Left ventricle myocardium inferior (tissue), 1 donor: Measurements from ENCODE around the gene SMG9. TPM values are rescaled to one million over a fixed set of nuclear protein-coding genes. Genes with fewer than 3 reads are reported as not detected.

Experiments
- DNase-seq: peaks from one replicate; pipeline ENCODE4 v3.0.0-alpha.2; 2020
- H3K27ac ChIP-seq: fragments of 200-600 bp; replicated peaks from 2 replicates; pipeline ENCODE4 v1.8.0; 2021
- H3K27me3 ChIP-seq: fragments of 200-600 bp; 2 replicates; pipeline ENCODE4 v1.8.0; 2021; ENCODE audit warnings: low read depth
- H3K36me3 ChIP-seq: fragments of 200-600 bp; 2 replicates; pipeline ENCODE4 v1.8.0; 2021
- H3K4me1 ChIP-seq: fragments of 200-600 bp; 2 replicates; pipeline ENCODE4 v1.8.0; 2021
- H3K4me3 ChIP-seq: fragments of 200-600 bp; 2 replicates; pipeline ENCODE4 v1.8.0; 2021; ENCODE audit warnings: mild to moderate bottlenecking, moderate library complexity
- H3K9me3 ChIP-seq: fragments of 200-600 bp; replicated peaks from 2 replicates; pipeline ENCODE4 v1.8.0; 2021
- intact Hi-C: fragments of 100-400 bp; cut with micrococcal nuclease; formaldehyde crosslinking; loops from one replicate; pipeline ENCODE4 v1.11.0; 2022
- total RNA-seq: library from RNA; stranded (reverse); fragmentation: NEBNext Ultra II Directional; extraction: Animal tissue kit (Norgen Biotek cat#: 25700); gene quantifications from one replicate; pipeline ENCODE4 v1.2.1, GENCODE V29; 2021
- TF ChIP-seq, protein P1 (sequence below): fragments of 200-600 bp; IDR thresholded peaks from 2 replicates; pipeline ENCODE4 v1.8.0; 2021; ENCODE audit warnings: antibody characterized with exemption, mild to moderate bottlenecking, borderline replicate concordance
- donor health status: DM: no; HTN: yes; CAD: no; lungs with severe emphysema.

Gene SMG9
- total RNA-seq, 1 donor from 2014 or later = 18.9 TPM

DNA sequence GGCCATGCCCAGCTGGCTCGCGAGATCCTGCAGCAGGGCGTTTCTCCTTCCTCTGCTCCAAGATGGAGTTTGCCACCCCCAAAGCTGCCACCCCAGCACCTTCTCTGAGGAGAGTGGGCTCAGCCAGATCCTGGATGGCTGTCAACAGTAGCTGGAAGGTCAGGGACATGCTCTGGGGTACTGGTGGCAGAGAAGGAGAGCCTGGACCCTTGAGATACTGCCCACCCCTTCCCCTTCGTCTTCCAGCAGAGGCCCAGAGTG, 27.2 kb downstream of the SMG9 start:
- no peak for DNase-seq
- Histone ChIP-seq H3K4me1 (peaks cover 25% of the 10 kb centered on the region), H3K36me3 (peaks cover 40% of the 10 kb centered on the region), H3K27ac (peak overlapping the region; percentile 63), H3K27me3 (no peaks in the 10 kb centered on the region), H3K9me3 (no peaks in the 10 kb centered on the region), H3K4me3 (no peak overlapping the region)
- intact Hi-C loops = no loop called here
- TF ChIP-seq, protein P1, sequence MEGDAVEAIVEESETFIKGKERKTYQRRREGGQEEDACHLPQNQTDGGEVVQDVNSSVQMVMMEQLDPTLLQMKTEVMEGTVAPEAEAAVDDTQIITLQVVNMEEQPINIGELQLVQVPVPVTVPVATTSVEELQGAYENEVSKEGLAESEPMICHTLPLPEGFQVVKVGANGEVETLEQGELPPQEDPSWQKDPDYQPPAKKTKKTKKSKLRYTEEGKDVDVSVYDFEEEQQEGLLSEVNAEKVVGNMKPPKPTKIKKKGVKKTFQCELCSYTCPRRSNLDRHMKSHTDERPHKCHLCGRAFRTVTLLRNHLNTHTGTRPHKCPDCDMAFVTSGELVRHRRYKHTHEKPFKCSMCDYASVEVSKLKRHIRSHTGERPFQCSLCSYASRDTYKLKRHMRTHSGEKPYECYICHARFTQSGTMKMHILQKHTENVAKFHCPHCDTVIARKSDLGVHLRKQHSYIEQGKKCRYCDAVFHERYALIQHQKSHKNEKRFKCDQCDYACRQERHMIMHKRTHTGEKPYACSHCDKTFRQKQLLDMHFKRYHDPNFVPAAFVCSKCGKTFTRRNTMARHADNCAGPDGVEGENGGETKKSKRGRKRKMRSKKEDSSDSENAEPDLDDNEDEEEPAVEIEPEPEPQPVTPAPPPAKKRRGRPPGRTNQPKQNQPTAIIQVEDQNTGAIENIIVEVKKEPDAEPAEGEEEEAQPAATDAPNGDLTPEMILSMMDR = no peak

DNA sequence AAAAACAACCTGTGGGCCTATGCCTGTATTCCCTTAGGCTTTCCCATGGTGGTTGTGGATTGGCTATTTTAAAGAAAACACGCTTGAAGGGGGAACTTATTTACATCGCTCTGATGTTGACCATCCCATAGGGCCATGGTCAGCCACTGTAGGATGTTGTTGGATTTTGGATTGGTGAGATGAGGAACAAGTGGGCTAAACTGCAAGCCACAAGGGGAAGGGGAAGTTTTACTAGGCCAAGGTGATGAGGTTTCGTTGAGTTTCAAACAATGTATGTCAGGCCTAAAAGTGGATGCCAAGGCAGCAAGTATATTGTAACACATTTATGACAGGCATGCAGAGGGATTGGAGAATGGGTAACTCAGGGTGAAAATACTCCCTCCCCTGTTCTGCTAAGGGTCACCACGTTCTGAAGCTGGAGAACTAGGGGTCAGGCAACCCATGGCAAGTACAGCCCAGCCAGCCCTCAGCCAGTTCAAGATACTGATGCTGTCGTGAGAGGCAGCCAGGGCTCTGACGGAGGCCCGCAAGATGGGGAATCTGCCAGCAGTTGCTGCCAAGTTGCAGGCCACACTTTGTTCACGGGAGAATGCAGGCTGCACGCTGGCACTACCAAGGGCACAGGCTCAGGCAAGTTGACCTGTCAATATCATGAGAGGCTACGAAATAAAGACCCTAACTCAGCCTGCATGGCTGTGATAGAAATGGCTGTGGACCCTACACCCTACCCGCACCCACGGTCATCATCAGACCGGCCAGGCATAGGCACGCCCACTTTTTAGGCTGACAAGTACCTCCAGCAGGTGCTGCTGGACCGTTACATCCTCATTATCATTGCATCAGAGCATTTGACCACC, 27.8 kb downstream of the SMG9 start:
- Histone ChIP-seq H3K4me3 (no peak overlapping the region), H3K27me3 (no peaks in the 10 kb centered on the region), H3K4me1 (peaks cover 25% of the 10 kb centered on the region), H3K36me3 (peaks cover 34% of the 10 kb centered on the region), H3K9me3 (no peaks in the 10 kb centered on the region), H3K27ac (peak overlapping the region; percentile 63)
- intact Hi-C loops = no loop called here
- TF ChIP-seq, protein P1 = no peak
- peak; percentile 63 for DNase-seq

DNA sequence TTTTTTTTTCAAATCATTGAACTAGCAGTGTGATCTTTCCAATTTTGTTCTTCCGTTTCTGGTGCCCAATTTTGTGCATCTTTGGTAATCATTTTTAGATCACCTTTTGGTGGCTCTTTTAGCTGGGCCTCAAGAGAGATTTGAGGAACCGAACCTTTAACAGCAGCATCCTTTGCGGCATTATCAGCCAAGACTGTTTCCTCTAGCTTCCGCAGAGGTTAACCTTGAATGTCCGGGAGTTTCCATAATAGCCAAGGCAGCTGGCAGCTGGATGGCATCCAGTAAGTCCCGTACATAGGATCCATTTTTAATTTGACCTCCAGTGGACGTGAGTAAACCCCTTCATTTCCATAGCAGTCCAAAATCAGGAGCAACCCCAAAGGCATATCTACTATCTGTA, 29.3 kb downstream of the SMG9 start:
- peak overlapping the region; percentile 63 for H3K27ac ChIP-seq
- H3K4me3 ChIP-seq = no peak overlapping the region
- peaks cover 19% of the 10 kb centered on the region for H3K36me3 ChIP-seq
- H3K4me1 ChIP-seq = peaks cover 25% of the 10 kb centered on the region
- TF ChIP-seq, protein P1 = no peak
- H3K27me3 ChIP-seq = no peaks in the 10 kb centered on the region
- no peak for DNase-seq
- intact Hi-C loops = no loop called here
- no peaks in the 10 kb centered on the region for H3K9me3 ChIP-seq

DNA sequence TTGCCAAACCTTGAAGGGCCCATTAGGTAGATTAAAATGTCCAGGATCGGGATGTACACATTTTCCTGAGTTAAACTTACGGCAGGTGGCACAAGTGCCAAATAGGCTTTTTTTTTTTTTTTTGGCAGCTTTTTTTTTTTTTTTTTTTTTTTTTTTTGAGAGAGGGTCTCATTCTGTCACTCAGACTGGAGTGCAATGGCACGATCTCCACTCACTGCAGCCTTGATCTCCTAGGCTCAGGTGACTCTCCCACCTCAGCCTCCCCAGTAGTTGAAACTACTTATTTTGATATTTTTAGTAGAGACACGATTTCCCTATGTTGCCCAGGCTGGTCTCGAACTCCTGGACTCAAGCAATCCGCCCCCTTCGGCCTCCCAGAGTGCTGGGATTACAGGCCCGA, 29.9 kb downstream of the SMG9 start:
- intact Hi-C loops = no loop called here
- peaks cover 15% of the 10 kb centered on the region for H3K36me3 ChIP-seq
- no peak for DNase-seq
- H3K27ac ChIP-seq = no peak overlapping the region
- H3K4me3 ChIP-seq = no peak overlapping the region
- TF ChIP-seq, protein P1 = no peak
- no peaks in the 10 kb centered on the region for H3K27me3 ChIP-seq
- H3K9me3 ChIP-seq = no peaks in the 10 kb centered on the region
- peaks cover 25% of the 10 kb centered on the region for H3K4me1 ChIP-seq

DNA sequence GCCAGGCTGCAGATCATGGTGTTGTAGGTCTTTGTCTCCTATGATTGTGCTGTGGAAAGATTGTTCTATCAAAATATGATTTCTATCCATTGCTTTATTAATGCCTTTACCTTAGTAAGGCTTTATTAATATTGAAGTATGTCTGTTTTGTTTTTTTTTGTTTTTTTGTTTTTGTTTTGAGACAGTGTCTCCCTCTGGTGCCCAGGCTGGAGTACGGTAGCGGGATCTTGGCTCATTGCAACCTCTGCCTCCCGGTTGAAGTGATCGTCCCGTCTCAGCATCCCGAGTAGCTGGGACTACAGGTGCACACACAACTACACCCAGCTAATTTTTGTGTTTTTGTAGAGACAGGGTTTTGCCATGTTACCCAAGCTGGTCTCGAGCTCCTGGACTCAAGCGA, 31.2 kb downstream of the SMG9 start:
- intact Hi-C loops = no loop called here
- TF ChIP-seq, protein P1 = no peak
- peaks cover 25% of the 10 kb centered on the region for H3K4me1 ChIP-seq

More for the DNA sequence above, 31.2 kb downstream of the SMG9 start:
- DNase-seq = no peak
- no peak overlapping the region for H3K27ac ChIP-seq
- peaks cover 2% of the 10 kb centered on the region for H3K36me3 ChIP-seq
- H3K9me3 ChIP-seq = no peaks in the 10 kb centered on the region
- H3K27me3 ChIP-seq = no peaks in the 10 kb centered on the region
- H3K4me3 ChIP-seq = no peak overlapping the region
